CD4-positive, alpha-beta T cell (primary cell): Measurements from ENCODE around the gene KLHL2. TPM values are rescaled to one million over a fixed set of nuclear protein-coding genes. Genes with fewer than 3 reads are reported as not detected.
"Not testable (repeated sequence)": the region's sequence is repeated elsewhere in the genome, so short reads cannot be mapped to it uniquely, and the experiment has no call there.

Source experiments
- ATAC-seq: fragments of 200-7000 bp; cut with Tn5 transposase; one replicate; pipeline ENCODE4 v1.10.0; 2022; ENCODE audit warnings: mild to moderate bottlenecking; ENCODE audit not compliant: poor library complexity
- CTCF ChIA-PET: fragments of 350-600 bp; sonication (Branson Sonifier 250); formaldehyde crosslinking; loops from one replicate; lab custom pipeline; 2021; ENCODE audit warnings: antibody characterized with exemption, inconsistent platforms; lab: Charles Lee
- POLR2A ChIA-PET: fragments of 350-600 bp; sonication (Branson Sonifier 250); formaldehyde crosslinking; loops from one replicate; lab custom pipeline; 2021; ENCODE audit warnings: antibody characterized with exemption, inconsistent platforms; lab: Charles Lee
- DNase-seq, 14 experiments: peaks; one replicate each; pipeline ENCODE4 v3.0.0-alpha.2; 2013 to 2020; ENCODE audit warnings: mixed read lengths in 2 of 14
- H3K27ac ChIP-seq, 2 donors: one replicate each; pipeline versions ENCODE4 v1.5.1 to v1.7.0; 2013; ENCODE audit warnings: low read length in 2 of 2, low read depth in 1 of 2, mild to moderate bottlenecking in 1 of 2
- H3K27me3 ChIP-seq, 2 experiments: 1 replicate in 1 of 2; 2 replicates in 1 of 2; pipeline versions ENCODE4 v1.6.1 to v1.7.0; 2013; ENCODE audit warnings: low read length in 2 of 2, control low read depth in 1 of 2, mild to moderate bottlenecking in 1 of 2, moderate library complexity in 1 of 2; ENCODE audit not compliant: insufficient read depth in 2 of 2, control insufficient read depth in 1 of 2
- H3K36me3 ChIP-seq: one replicate; pipeline ENCODE4 v1.6.1; 2013; ENCODE audit warnings: low read length, control low read depth; ENCODE audit not compliant: insufficient read depth
- H3K4me1 ChIP-seq: one replicate; pipeline ENCODE4 v1.6.1; 2013; ENCODE audit warnings: low read length, control low read depth; ENCODE audit not compliant: insufficient read depth
- H3K4me3 ChIP-seq: one replicate; pipeline ENCODE4 v1.5.1; 2013; ENCODE audit warnings: mild to moderate bottlenecking, low read length, moderate library complexity
- H3K9me3 ChIP-seq, 2 experiments: 1 replicate in 1 of 2; 2 replicates in 1 of 2; pipeline versions ENCODE4 v1.6.1 to v1.7.0; 2013; ENCODE audit warnings: low read length in 2 of 2, mild to moderate bottlenecking in 2 of 2, control low read depth in 1 of 2, moderate library complexity in 1 of 2; ENCODE audit not compliant: control insufficient read depth in 1 of 2, insufficient read depth in 1 of 2
- H3K27ac Mint-ChIP-seq: one replicate; pipeline ENCODE4 v1.8.0; 2020; ENCODE audit warnings: mixed read lengths
- H3K27me3 Mint-ChIP-seq: one replicate; pipeline ENCODE4 v1.8.0; 2021; ENCODE audit warnings: mixed read lengths
- H3K36me3 Mint-ChIP-seq: one replicate; pipeline ENCODE4 v1.8.0; 2021; ENCODE audit warnings: low read depth, mixed read lengths
- H3K4me1 Mint-ChIP-seq: one replicate; pipeline ENCODE4 v1.8.0; 2021; ENCODE audit warnings: low read depth, mixed read lengths
- H3K4me3 Mint-ChIP-seq: one replicate; pipeline ENCODE4 v1.8.0; 2020; ENCODE audit warnings: mild to moderate bottlenecking, mixed read lengths
- H3K9me3 Mint-ChIP-seq: one replicate; pipeline ENCODE4 v1.8.0; 2020; ENCODE audit warnings: mixed read lengths
- CTCF ChIP-seq: fragments of 200-600 bp; IDR thresholded peaks from one replicate; pipeline ENCODE4 v1.8.0; 2022; ENCODE audit warnings: antibody characterized with exemption, mild to moderate bottlenecking
- intact Hi-C, 2 experiments: fragments of 100-400 bp; cut with DNase I in 1 of 2; cut with micrococcal nuclease in 1 of 2; formaldehyde crosslinking; loops; one replicate each; pipeline versions ENCODE4 v1.15.1 to v1.9.0; 2023 to 2025; cut with DNase I, micrococcal nuclease
- total RNA-seq, 174 experiments: library from RNA in 2 of 174; stranded (reverse) in 2 of 174; gene quantifications; one replicate each; pipeline ENCODE4 v1.2.3 and lab custom pipeline; 2021 to 2026

KLHL2 gene
- total RNA-seq, 2 experiments from 2014 or later: 19.9 to 20.0 TPM

DNA sequence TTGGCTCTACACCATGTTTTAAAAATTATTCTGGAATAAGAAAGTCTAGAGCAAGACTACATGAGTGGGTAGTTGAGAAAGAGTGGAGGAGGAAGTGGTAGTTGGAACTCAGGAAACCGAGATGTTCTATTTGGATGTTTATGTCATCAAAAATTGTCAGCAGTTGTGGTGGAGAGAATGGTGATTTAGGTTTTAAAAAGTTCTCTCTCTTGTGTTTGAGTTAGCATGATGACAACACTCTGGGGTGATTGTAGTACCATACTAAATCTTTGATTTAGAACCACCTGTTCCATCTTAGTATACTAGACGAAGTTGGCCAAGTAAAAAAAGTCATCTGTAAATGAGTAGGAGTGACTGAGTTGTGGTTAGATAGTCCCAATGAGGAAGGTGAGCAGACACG is 40.7 kb downstream of the KLHL2 start:
- Histone ChIP-seq H3K9me3 (no peaks in the 10 kb centered on the region), H3K4me1 (peaks cover 6% of the 10 kb centered on the region), H3K27me3 (no peaks in the 10 kb centered on the region), H3K36me3 (no peaks in the 10 kb centered on the region), H3K27ac (no peak overlapping the region), H3K4me3 (no peak overlapping the region)
- DNase-seq (peak in 1 of 14 experiments; percentile 26), ATAC-seq (peak; percentile 51)
- no peak for TF ChIP-seq CTCF
- no peaks in the 10 kb centered on the region for H3K4me1 Mint-ChIP-seq
- ChIA-PET CTCF (no interaction called here), POLR2A (no interaction called here)
- H3K27me3 Mint-ChIP-seq: no peaks in the 10 kb centered on the region
- peaks cover 19% of the 10 kb centered on the region for H3K36me3 Mint-ChIP-seq
- H3K4me3 Mint-ChIP-seq: no peak overlapping the region
- H3K27ac Mint-ChIP-seq: no peak overlapping the region
- intact Hi-C loops: no loop called here
- H3K9me3 Mint-ChIP-seq: no peaks in the 10 kb centered on the region

GRCh38 chr4:165248904-165249303 is 41.5 kb downstream of the KLHL2 start:
- H3K4me3 Mint-ChIP-seq, CTCF ChIA-PET, H3K4me1 ChIP-seq, H3K9me3 Mint-ChIP-seq, POLR2A ChIA-PET, DNase-seq, H3K36me3 ChIP-seq, H3K27ac Mint-ChIP-seq, intact Hi-C loops, H3K9me3 ChIP-seq, H3K4me1 Mint-ChIP-seq, H3K27me3 Mint-ChIP-seq, H3K27me3 ChIP-seq, H3K27ac ChIP-seq, H3K4me3 ChIP-seq, ATAC-seq: not testable (repeated sequence)
- peaks cover 19% of the 10 kb centered on the region for H3K36me3 Mint-ChIP-seq

DNA sequence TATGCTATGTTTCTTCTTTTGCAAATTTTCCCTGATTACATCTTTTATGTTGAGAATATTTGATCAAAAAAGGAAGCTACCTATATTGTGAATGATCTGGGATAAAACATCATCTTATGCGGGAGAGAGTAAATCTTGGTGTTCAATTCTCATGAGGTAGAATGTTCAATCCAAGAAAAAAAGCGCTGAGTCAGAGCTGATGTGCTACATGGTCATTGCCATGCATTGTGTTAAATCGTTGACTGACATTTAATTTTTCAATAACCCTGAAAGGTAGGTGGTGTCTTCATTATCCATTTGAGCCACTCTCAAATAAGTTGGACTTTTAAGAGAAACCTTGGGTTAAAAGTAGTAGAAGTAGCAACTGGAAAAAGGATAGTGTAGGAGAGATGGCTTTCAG is 47.4 kb downstream of the KLHL2 start:
- H3K9me3 ChIP-seq, H3K4me3 ChIP-seq, H3K36me3 ChIP-seq, H3K27me3 ChIP-seq, POLR2A ChIA-PET, H3K27ac ChIP-seq, CTCF ChIA-PET, H3K4me3 Mint-ChIP-seq, H3K9me3 Mint-ChIP-seq, ATAC-seq, DNase-seq, H3K36me3 Mint-ChIP-seq, H3K27me3 Mint-ChIP-seq: not testable (repeated sequence)
- Mint-ChIP-seq H3K4me1 (peaks cover 54% of the 10 kb centered on the region), H3K27ac (peak overlapping the region; percentile 84)
- H3K4me1 ChIP-seq: peaks cover 12% of the 10 kb centered on the region
- intact Hi-C loops: loop anchor here (5.0 to 10.0 kb wide), 4 partner anchors 43 to 73 kb away; partner anchors contain the start of genes KLHL2 (in 2 of the 2) and MSMO1 (in 1 of the 2)

DNA sequence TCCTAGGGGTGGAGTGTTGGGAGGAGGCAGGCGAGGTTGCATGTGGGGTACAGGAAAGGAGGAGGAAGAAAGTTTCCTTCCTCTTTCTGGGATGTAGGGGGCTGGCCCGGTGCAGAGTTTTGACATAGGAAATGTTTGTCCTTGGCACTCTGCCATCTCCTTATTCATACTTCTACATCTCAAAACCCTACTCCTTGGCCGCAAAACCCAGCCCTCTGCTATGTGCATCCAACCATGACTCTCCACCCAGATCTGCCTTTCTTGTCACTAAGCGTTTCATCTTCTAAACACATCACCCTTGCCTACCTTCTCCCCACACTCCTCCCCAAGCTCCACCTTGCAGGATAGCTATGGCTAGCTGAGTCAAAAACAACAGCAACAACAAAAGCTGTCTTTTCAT is 48.1 kb downstream of the KLHL2 start:
- intact Hi-C loops: loop anchor here (5.0 to 10.0 kb wide), 4 partner anchors 42 to 72 kb away; partner anchors contain the start of genes KLHL2 (in 2 of the 2) and MSMO1 (in 1 of the 2)
- peak; percentile 8 to 81 (median 48) for DNase-seq
- H3K4me3 ChIP-seq, H3K9me3 Mint-ChIP-seq, H3K27me3 Mint-ChIP-seq, H3K36me3 Mint-ChIP-seq, H3K27ac ChIP-seq, H3K27me3 ChIP-seq, CTCF ChIA-PET, H3K36me3 ChIP-seq, H3K9me3 ChIP-seq: not testable (repeated sequence)
- POLR2A ChIA-PET: interaction anchor here (2.0 kb wide), 1 partner anchor 72 kb away, joined by 8 read pairs; the partner anchor contains the start of gene MSMO1
- H3K27ac Mint-ChIP-seq: peak overlapping the region; percentile 84
- peaks cover 60% of the 10 kb centered on the region for H3K4me1 Mint-ChIP-seq
- peak overlapping the region; percentile 74 for H3K4me3 Mint-ChIP-seq
- ATAC-seq: peak; percentile 91
- peaks cover 12% of the 10 kb centered on the region for H3K4me1 ChIP-seq

DNA sequence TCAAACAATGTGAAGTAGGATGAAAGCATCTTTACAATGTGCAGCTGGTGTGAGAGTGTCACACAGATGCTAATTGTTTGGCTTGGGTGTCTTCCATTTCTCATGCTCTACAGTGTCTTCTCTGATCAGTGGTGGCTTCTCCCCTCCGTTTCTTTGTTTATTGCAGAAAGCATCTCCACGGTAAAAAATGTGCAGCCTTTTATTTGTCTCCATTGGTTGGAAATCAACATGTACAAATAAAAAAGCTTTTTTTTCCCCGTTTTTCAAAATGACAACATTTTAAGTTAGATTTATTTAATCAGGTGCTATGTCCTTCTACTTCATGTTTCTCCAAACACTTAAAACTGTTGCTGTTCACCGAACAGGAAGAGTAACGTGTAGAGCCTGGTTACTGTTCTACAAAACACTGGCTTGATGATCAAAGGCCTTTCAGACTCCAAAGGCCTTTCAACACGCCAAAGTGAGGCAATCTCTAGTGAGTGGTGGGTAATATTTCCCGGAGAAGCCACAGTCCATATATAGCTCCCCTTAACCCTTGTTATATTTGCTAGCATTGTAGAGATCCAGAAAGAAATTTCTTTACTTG is 48.8 kb downstream of the KLHL2 start:
- H3K4me3 ChIP-seq, CTCF ChIA-PET, H3K27me3 ChIP-seq, H3K9me3 Mint-ChIP-seq, H3K27me3 Mint-ChIP-seq, H3K36me3 ChIP-seq, H3K27ac ChIP-seq, H3K36me3 Mint-ChIP-seq, H3K9me3 ChIP-seq: not testable (repeated sequence)
- H3K4me1 ChIP-seq: peaks cover 12% of the 10 kb centered on the region
- peak overlapping the region; percentile 74 for H3K4me3 Mint-ChIP-seq
- intact Hi-C loops: loop anchor here (5.0 to 10.0 kb wide), 4 partner anchors 41 to 71 kb away; partner anchors contain the start of genes KLHL2 (in 2 of the 2) and MSMO1 (in 1 of the 2)
- POLR2A ChIA-PET: interaction anchor here (2.0 kb wide), 1 partner anchor 71 kb away, joined by 8 read pairs; the partner anchor contains the start of gene MSMO1
- ATAC-seq (peak; percentile 66), DNase-seq (peak in 3 of 14 experiments; percentile 27 to 40 (median 30))
- H3K27ac Mint-ChIP-seq: peak overlapping the region; percentile 84
- H3K4me1 Mint-ChIP-seq: peaks cover 67% of the 10 kb centered on the region

- CTCF ChIA-PET, H3K36me3 ChIP-seq, H3K9me3 ChIP-seq, H3K27me3 Mint-ChIP-seq, H3K27ac ChIP-seq, H3K9me3 Mint-ChIP-seq, H3K4me3 ChIP-seq, ATAC-seq, H3K27me3 ChIP-seq: not testable (repeated sequence)
- H3K36me3 Mint-ChIP-seq: peaks cover 10% of the 10 kb centered on the region
- intact Hi-C loops: loop anchor here (5.0 to 10.0 kb wide), 5 partner anchors 38 to 68 kb away; partner anchors contain the start of genes KLHL2 (in 2 of the 2) and MSMO1 (in 1 of the 2)
- H3K4me1 Mint-ChIP-seq: peaks cover 74% of the 10 kb centered on the region
- peak in 5 of 14 experiments; percentile 0 to 45 (median 16) for DNase-seq
- H3K4me1 ChIP-seq: peaks cover 12% of the 10 kb centered on the region
- peak overlapping the region; percentile 53 for H3K27ac Mint-ChIP-seq
- POLR2A ChIA-PET: interaction anchor here (1.2 kb wide), 1 partner anchor 68 kb away, joined by 4 read pairs; the partner anchor contains the start of gene MSMO1
- peak overlapping the region; percentile 30 for H3K4me3 Mint-ChIP-seq
These were observed 52.4 kb downstream of the KLHL2 start for GRCh38 chr4:165259776-165260175.
